Measurements from ENCODE around the gene SMTNL2. TPM values are rescaled to one million over a fixed set of nuclear protein-coding genes. Genes with fewer than 3 reads are reported as not detected.

SMTNL2 gene
- total and polyA plus RNA-seq, 5 donors from 2014 or later = not detected

DNA sequence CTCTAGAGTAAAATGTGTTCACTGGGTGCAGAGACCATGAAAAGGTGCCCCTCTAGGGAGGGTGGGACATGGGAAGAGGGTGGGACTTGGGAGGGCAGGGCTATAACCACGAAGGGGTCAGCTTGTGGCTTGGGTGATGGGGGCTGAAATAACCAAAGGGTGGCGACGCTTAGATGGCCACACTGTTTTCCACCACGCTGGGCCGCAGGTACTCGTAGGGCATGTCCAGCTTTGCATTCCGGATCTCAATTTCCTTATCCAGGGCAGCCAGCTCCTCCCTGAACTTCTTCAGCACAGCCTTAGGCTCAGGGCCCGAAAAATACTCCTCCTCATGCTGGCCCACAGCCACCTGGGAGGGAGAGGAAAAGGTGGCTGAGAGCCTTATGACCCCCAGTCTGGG, 47.1 kb downstream of the SMTNL2 start:
- H3K9me3 ChIP-seq (ENCODE audit: control insufficient read depth in 2 of 2, low read length in 2 of 2) = no peaks in the 10 kb centered on the region
- H3K36me3 ChIP-seq (ENCODE audit: control insufficient read depth, insufficient read depth, low read length) = no peaks in the 10 kb centered on the region
- ATAC-seq (ENCODE audit: low read depth in 2 of 2) (no peak), DNase-seq (no peak)
- no peak overlapping the region for H3K27ac ChIP-seq (ENCODE audit: insufficient read depth, low read length, poor library complexity, severe bottlenecking)
- H3K27ac Mint-ChIP-seq = no peak overlapping the region
- peaks cover 45% of the 10 kb centered on the region for H3K27me3 Mint-ChIP-seq
- H3K4me1 Mint-ChIP-seq = no peaks in the 10 kb centered on the region
- no peaks in the 10 kb centered on the region for H3K36me3 Mint-ChIP-seq
- H3K4me3 Mint-ChIP-seq = no peak overlapping the region
- peaks cover 0 to 6% (median 0%) of the 10 kb centered on the region in 7 donors for H3K9me3 Mint-ChIP-seq
- H3K4me1 ChIP-seq (ENCODE audit: control insufficient read depth, insufficient read depth, low read length, poor library complexity, severe bottlenecking) = no peaks in the 10 kb centered on the region
- no peak overlapping the region for H3K4me3 ChIP-seq (ENCODE audit: low read depth, low read length)
- peaks cover 4% of the 10 kb centered on the region for H3K27me3 ChIP-seq (ENCODE audit: control insufficient read depth, insufficient read depth, low read length)

DNA sequence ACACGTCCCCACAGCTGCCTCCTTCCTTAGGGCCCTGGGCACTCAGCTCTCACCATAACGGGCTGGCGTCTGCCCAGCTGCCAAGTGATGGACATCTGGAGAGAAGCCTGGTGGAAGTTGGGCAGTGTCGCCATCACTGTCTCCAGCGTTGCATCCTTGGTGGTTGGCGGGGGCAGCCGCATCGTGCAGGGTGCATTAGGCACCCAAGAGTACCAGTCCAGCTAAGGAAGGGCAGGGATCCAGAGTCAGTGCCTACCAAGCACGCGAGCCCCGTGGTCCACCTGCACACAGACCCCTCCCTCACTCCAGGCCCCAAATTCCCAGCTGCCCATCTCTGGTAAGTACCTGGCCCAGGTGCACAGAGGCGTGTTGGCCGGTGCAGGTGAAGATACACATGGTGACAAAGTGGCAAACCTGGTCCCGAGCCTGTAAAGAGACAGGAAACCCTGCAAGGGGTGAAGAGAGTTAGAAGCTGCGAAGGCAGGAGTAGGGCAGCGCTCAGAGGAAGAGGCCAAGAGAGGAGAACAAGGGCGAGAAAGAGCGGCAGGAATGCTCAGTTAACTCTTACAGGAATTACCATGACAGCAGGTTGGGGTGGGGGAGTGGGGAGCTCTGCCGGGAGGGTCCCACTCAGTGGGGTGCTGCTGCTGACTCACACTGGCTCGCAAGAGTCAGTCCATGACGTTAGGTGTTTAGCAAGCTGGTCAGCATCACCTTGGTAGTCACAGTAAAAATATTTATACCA, 47.7 kb downstream of the SMTNL2 start:
- Histone ChIP-seq H3K27ac (ENCODE audit: insufficient read depth, low read length, poor library complexity, severe bottlenecking) (no peak overlapping the region), H3K4me1 (ENCODE audit: control insufficient read depth, insufficient read depth, low read length, poor library complexity, severe bottlenecking) (no peaks in the 10 kb centered on the region), H3K27me3 (ENCODE audit: control insufficient read depth, insufficient read depth, low read length) (peaks cover 4% of the 10 kb centered on the region), H3K36me3 (ENCODE audit: control insufficient read depth, insufficient read depth, low read length) (no peaks in the 10 kb centered on the region), H3K9me3 (ENCODE audit: control insufficient read depth in 2 of 2, low read length in 2 of 2) (no peaks in the 10 kb centered on the region), H3K4me3 (ENCODE audit: low read depth, low read length) (no peak overlapping the region)
- Mint-ChIP-seq H3K9me3 (peaks cover 0 to 6% (median 0%) of the 10 kb centered on the region in 7 donors), H3K27ac (no peak overlapping the region), H3K4me1 (no peaks in the 10 kb centered on the region), H3K27me3 (peaks cover 46% of the 10 kb centered on the region), H3K4me3 (no peak overlapping the region), H3K36me3 (no peaks in the 10 kb centered on the region)
- no peak for ATAC-seq (ENCODE audit: low read depth in 2 of 2)
- no peak for DNase-seq

DNA sequence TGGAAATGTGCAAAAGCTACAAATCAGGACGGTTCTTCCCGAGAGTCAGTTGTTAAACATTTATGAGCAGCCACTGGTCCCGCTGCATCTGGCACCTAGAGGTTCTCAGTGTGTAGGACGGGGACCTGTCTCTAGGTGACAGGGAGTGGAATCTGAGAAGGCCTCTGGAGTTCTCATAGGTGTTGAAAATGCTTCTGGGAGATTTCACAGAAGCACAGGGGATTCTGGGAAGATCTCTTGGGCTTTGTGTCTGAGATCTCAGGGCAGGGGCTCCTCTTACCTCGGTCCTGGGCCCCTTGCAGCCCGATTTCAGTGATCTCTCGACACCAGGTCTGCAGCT, 48.2 kb downstream of the SMTNL2 start:
- Histone ChIP-seq H3K4me3 (ENCODE audit: low read depth, low read length) (no peak overlapping the region), H3K27ac (ENCODE audit: insufficient read depth, low read length, poor library complexity, severe bottlenecking) (no peak overlapping the region), H3K36me3 (ENCODE audit: control insufficient read depth, insufficient read depth, low read length) (no peaks in the 10 kb centered on the region), H3K27me3 (ENCODE audit: control insufficient read depth, insufficient read depth, low read length) (peaks cover 4% of the 10 kb centered on the region), H3K4me1 (ENCODE audit: control insufficient read depth, insufficient read depth, low read length, poor library complexity, severe bottlenecking) (no peaks in the 10 kb centered on the region), H3K9me3 (ENCODE audit: control insufficient read depth in 2 of 2, low read length in 2 of 2) (no peaks in the 10 kb centered on the region)
- DNase-seq = no peak
- Mint-ChIP-seq H3K36me3 (no peaks in the 10 kb centered on the region), H3K4me1 (no peaks in the 10 kb centered on the region), H3K4me3 (no peak overlapping the region), H3K27me3 (peaks cover 47% of the 10 kb centered on the region), H3K9me3 (peaks cover 0 to 6% (median 0%) of the 10 kb centered on the region in 7 donors), H3K27ac (peak overlapping the region in 1 of 3 donors; percentile 29)
- no peak for ATAC-seq (ENCODE audit: low read depth in 2 of 2)

DNA sequence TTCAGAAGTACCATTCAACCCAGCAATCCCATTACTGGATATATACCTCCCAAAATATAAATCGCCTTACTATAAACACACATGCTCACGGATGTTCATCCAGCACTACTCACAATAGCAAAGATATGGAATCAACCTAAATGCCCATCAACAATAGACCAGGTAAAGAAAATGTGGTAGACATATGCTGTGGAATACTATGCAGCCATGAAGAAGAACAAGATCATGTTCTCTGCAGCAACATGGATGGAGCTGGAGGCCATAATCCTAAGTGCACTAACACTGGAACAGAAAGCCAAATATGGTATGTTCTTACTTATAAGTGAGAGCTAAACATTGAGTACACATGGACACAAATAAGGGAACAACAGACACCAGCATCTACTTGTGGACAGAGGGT, 49.3 kb downstream of the SMTNL2 start:
- ATAC-seq (ENCODE audit: low read depth in 2 of 2) = no peak
- H3K27me3 Mint-ChIP-seq = peaks cover 53% of the 10 kb centered on the region
- no peak for DNase-seq
- Histone ChIP-seq H3K27ac (ENCODE audit: insufficient read depth, low read length, poor library complexity, severe bottlenecking) (no peak overlapping the region), H3K9me3 (ENCODE audit: control insufficient read depth in 2 of 2, low read length in 2 of 2) (no peaks in the 10 kb centered on the region), H3K4me3 (ENCODE audit: low read depth, low read length) (no peak overlapping the region), H3K36me3 (ENCODE audit: control insufficient read depth, insufficient read depth, low read length) (no peaks in the 10 kb centered on the region), H3K4me1 (ENCODE audit: control insufficient read depth, insufficient read depth, low read length, poor library complexity, severe bottlenecking) (no peaks in the 10 kb centered on the region), H3K27me3 (ENCODE audit: control insufficient read depth, insufficient read depth, low read length) (peaks cover 7% of the 10 kb centered on the region)
- H3K4me3 Mint-ChIP-seq = no peak overlapping the region
- H3K9me3 Mint-ChIP-seq = peaks cover 0 to 7% (median 0%) of the 10 kb centered on the region in 7 donors
- no peaks in the 10 kb centered on the region for H3K36me3 Mint-ChIP-seq
- H3K27ac Mint-ChIP-seq = no peak overlapping the region
- peaks cover 0 to 2% (median 0%) of the 10 kb centered on the region in 4 donors for H3K4me1 Mint-ChIP-seq

DNA sequence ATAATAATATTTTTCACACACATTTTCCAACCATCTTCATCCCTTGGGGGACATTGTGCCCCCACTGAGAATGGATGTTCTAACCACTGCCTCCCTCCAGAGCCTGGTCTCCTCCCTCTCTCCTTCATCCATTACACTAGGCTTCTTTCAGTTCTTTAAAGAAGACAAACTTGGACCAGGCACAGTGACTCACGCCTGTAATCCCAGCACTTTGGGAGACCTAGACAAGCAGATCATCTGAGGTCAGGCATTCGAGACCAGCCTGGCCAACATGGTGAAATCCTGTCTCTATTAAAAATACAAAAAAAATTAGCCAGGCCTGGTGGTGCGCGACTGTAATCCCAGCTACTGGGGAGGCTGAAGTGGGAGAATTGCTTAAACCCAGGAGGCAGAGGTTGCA, 50.6 kb downstream of the SMTNL2 start:
- Mint-ChIP-seq H3K4me1 (peaks cover 0 to 10% (median 0%) of the 10 kb centered on the region in 4 donors), H3K4me3 (no peak overlapping the region), H3K9me3 (peaks cover 0 to 7% (median 0%) of the 10 kb centered on the region in 7 donors), H3K27me3 (peaks cover 61% of the 10 kb centered on the region), H3K36me3 (no peaks in the 10 kb centered on the region), H3K27ac (no peak overlapping the region)
- no peak overlapping the region for H3K27ac ChIP-seq (ENCODE audit: insufficient read depth, low read length, poor library complexity, severe bottlenecking)
- no peak overlapping the region for H3K4me3 ChIP-seq (ENCODE audit: low read depth, low read length)
- no peak for ATAC-seq (ENCODE audit: low read depth in 2 of 2)
- H3K4me1 ChIP-seq (ENCODE audit: control insufficient read depth, insufficient read depth, low read length, poor library complexity, severe bottlenecking) = no peaks in the 10 kb centered on the region
- DNase-seq = no peak
- H3K9me3 ChIP-seq (ENCODE audit: control insufficient read depth in 2 of 2, low read length in 2 of 2) = no peaks in the 10 kb centered on the region
- peaks cover 11% of the 10 kb centered on the region for H3K27me3 ChIP-seq (ENCODE audit: control insufficient read depth, insufficient read depth, low read length)
- H3K36me3 ChIP-seq (ENCODE audit: control insufficient read depth, insufficient read depth, low read length) = no peaks in the 10 kb centered on the region

DNA sequence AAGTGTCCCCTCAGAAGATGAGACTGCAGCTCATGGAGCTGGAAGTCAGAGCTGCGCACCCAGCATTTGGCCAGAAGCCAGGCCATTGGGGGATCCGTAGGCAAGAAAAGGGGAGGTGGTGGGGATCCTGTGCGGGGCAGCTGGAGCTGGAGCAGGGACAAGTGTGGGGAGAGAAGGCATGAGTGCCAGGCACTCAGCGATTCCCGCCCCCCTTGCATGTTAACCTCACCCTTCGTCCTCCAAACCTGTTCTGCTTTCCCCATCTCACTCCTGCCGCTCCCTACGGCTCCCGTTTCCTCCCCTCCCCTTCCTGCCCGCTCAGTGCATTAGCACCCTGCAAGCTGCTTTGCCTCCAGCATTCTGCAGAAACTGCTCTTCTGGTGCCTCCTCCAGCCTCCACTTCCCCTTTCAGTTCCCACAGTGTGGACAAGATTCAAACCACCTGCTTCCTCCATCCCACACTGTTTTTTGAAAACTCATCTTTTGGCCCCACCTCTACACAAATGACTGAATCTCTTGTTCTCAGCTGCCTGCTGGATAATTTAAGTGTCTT, 51.6 kb downstream of the SMTNL2 start:
- Mint-ChIP-seq H3K4me1 (peaks cover 0 to 12% (median 0%) of the 10 kb centered on the region in 4 donors), H3K36me3 (no peaks in the 10 kb centered on the region), H3K4me3 (peak overlapping the region in 1 of 4 donors; percentile 34), H3K27ac (no peak overlapping the region), H3K27me3 (peaks cover 63% of the 10 kb centered on the region), H3K9me3 (peaks cover 0 to 7% (median 0%) of the 10 kb centered on the region in 7 donors)
- Histone ChIP-seq H3K9me3 (ENCODE audit: control insufficient read depth in 2 of 2, low read length in 2 of 2) (no peaks in the 10 kb centered on the region), H3K4me1 (ENCODE audit: control insufficient read depth, insufficient read depth, low read length, poor library complexity, severe bottlenecking) (no peaks in the 10 kb centered on the region), H3K27me3 (ENCODE audit: control insufficient read depth, insufficient read depth, low read length) (peaks cover 11% of the 10 kb centered on the region), H3K4me3 (ENCODE audit: low read depth, low read length) (no peak overlapping the region), H3K27ac (ENCODE audit: insufficient read depth, low read length, poor library complexity, severe bottlenecking) (no peak overlapping the region), H3K36me3 (ENCODE audit: control insufficient read depth, insufficient read depth, low read length) (no peaks in the 10 kb centered on the region)
- ATAC-seq (ENCODE audit: low read depth in 2 of 2) (no peak), DNase-seq (no peak)

DNA sequence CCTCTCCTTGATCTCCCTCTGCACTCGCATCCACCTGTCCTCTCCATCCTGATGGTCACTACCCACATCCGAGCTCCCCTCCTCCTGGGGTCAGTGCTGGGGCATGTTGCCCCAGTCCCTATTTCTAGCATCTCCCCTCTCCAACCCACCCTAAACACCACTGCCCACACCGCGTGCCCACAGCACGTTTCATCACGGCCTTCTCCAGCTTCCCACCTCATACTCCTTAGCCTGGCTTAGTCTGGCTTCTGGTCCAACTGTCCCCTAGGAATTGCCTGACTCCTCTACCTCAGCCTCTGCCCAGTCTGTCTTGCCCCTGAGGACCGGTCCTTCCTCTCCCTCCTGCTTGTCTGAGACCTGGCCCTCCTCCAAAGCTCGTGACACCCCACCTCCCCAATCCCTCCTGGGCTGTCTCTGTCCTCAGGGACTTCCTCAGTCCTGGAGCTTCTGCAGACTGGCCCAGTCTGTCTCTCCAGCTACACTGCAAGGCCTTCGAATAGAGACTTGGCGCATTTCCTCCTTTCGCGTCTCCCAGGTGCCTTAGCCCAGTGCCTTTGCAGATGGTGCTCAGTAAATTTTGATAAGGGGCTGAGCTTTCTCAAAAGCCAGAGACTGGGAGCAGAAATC, 52.3 kb downstream of the SMTNL2 start:
- H3K4me1 ChIP-seq (ENCODE audit: control insufficient read depth, insufficient read depth, low read length, poor library complexity, severe bottlenecking) = no peaks in the 10 kb centered on the region
- DNase-seq = no peak
- H3K27me3 ChIP-seq (ENCODE audit: control insufficient read depth, insufficient read depth, low read length) = peaks cover 11% of the 10 kb centered on the region
- H3K9me3 Mint-ChIP-seq = peaks cover 0 to 7% (median 0%) of the 10 kb centered on the region in 7 donors
- H3K36me3 ChIP-seq (ENCODE audit: control insufficient read depth, insufficient read depth, low read length) = no peaks in the 10 kb centered on the region
- H3K27me3 Mint-ChIP-seq = peaks cover 70% of the 10 kb centered on the region
- no peak for ATAC-seq (ENCODE audit: low read depth in 2 of 2)
- H3K4me1 Mint-ChIP-seq = peaks cover 0 to 12% (median 0%) of the 10 kb centered on the region in 4 donors
- H3K4me3 Mint-ChIP-seq = peak overlapping the region in 1 of 4 donors; percentile 39
- no peak overlapping the region for H3K27ac ChIP-seq (ENCODE audit: insufficient read depth, low read length, poor library complexity, severe bottlenecking)
- H3K4me3 ChIP-seq (ENCODE audit: low read depth, low read length) = no peak overlapping the region
- no peaks in the 10 kb centered on the region for H3K9me3 ChIP-seq (ENCODE audit: control insufficient read depth in 2 of 2, low read length in 2 of 2)
- no peaks in the 10 kb centered on the region for H3K36me3 Mint-ChIP-seq
- peak overlapping the region in 1 of 3 donors; percentile 31 for H3K27ac Mint-ChIP-seq

Measured in CD4-positive, CD25-positive, alpha-beta regulatory T cell (primary cell).